NCI-H345 treated with DMSO at 0.1 percent for 48 hours (cell line): ENCODE data around the gene RAB6A.

Experiments
- DNase-seq: peaks from one replicate; lab custom pipeline; 2025; ENCODE audit not compliant: unreplicated experiment; lab: John Stamatoyannopoulos, UW

Gene RAB6A

GRCh38 chr11:73632996-73633395, 127.9 kb downstream of the RAB6A start:
- no peak for DNase-seq

- no peak for DNase-seq
Observed at GRCh38 chr11:73629907-73630306, 131.0 kb downstream of the RAB6A start.

- DNase-seq: peak; percentile 66
Observed at GRCh38 chr11:73625696-73626318, 135.1 kb downstream of the RAB6A start.
